Measurements from ENCODE around the gene ZDHHC17. TPM values are rescaled to one million over a fixed set of nuclear protein-coding genes. Genes with fewer than 3 reads are reported as not detected.

The ZDHHC17 gene
- total and polyA plus RNA-seq, 2 experiments from 2014 or later = 11.7 to 39.8 TPM

- Histone ChIP-seq H2AFZ (no peak overlapping the region), H3K36me3 (replicated peaks; ENCODE audit: insufficient read depth, low read depth) (no peaks in the 10 kb centered on the region), H3K9me2 (replicated peaks; ENCODE audit: insufficient read depth) (no peaks in the 10 kb centered on the region), H4K20me1 (ENCODE audit: insufficient read depth, poor library complexity, severe bottlenecking) (no peaks in the 10 kb centered on the region), H3K27ac (no peak overlapping the region), H3K9me3 (ENCODE audit: low read depth) (no peaks in the 10 kb centered on the region), H3K4me2 (no peak overlapping the region), H3K79me2 (peaks cover 15% of the 10 kb centered on the region), H3K27me3 (no peaks in the 10 kb centered on the region), H3K4me3 (no peak overlapping the region), H3K4me1 (ENCODE audit: insufficient read depth) (peaks cover 6% of the 10 kb centered on the region)
- DNase-seq (ENCODE audit: low spot score) = no peak
- TF ChIP-seq EZH2phosphoT487 (IDR thresholded peaks at IDR 0.05; ENCODE audit: low read depth, severe bottlenecking, unreplicated experiment) (no peak), EZH2 (IDR thresholded peaks at IDR 0.05; ENCODE audit: borderline replicate concordance) (no peak)
Measured at GRCh38 chr12:76881142-76881541, 117.2 kb downstream of the ZDHHC17 start.

GRCh38 chr12:76882367-76882766 is 118.5 kb downstream of the ZDHHC17 start:
- no peak overlapping the region for H3K27ac ChIP-seq
- no peaks in the 10 kb centered on the region for H4K20me1 ChIP-seq (ENCODE audit: insufficient read depth, poor library complexity, severe bottlenecking)
- no peaks in the 10 kb centered on the region for H3K27me3 ChIP-seq
- no peaks in the 10 kb centered on the region for H3K36me3 ChIP-seq (replicated peaks; ENCODE audit: insufficient read depth, low read depth)
- H3K4me1 ChIP-seq (ENCODE audit: insufficient read depth) = peaks cover 6% of the 10 kb centered on the region
- H3K4me2 ChIP-seq = no peak overlapping the region
- H2AFZ ChIP-seq = no peak overlapping the region
- no peaks in the 10 kb centered on the region for H3K9me3 ChIP-seq (ENCODE audit: low read depth)
- H3K79me2 ChIP-seq = peaks cover 3% of the 10 kb centered on the region
- DNase-seq (ENCODE audit: low spot score) = no peak
- H3K9me2 ChIP-seq (replicated peaks; ENCODE audit: insufficient read depth) = no peaks in the 10 kb centered on the region
- TF ChIP-seq CTCF (IDR thresholded peaks at IDR 0.05; ENCODE audit: poor library complexity) (no peak), EZH2phosphoT487 (IDR thresholded peaks at IDR 0.05; ENCODE audit: low read depth, severe bottlenecking, unreplicated experiment) (no peak), EZH2 (IDR thresholded peaks at IDR 0.05; ENCODE audit: borderline replicate concordance) (no peak)
- no peak overlapping the region for H3K4me3 ChIP-seq
- 46% methylated on average over 1 of the region's 1 CpG for WGBS (ENCODE audit: low lambda C conversion rate, missing lambda C conversion rate)

- 79% methylated on average over 6 of the region's 6 CpGs for WGBS (ENCODE audit: low lambda C conversion rate, missing lambda C conversion rate)
- Histone ChIP-seq H3K27me3 (no peaks in the 10 kb centered on the region), H3K9me2 (replicated peaks; ENCODE audit: insufficient read depth) (no peaks in the 10 kb centered on the region), H3K27ac (no peak overlapping the region), H3K4me1 (ENCODE audit: insufficient read depth) (peaks cover 6% of the 10 kb centered on the region), H4K20me1 (ENCODE audit: insufficient read depth, poor library complexity, severe bottlenecking) (no peaks in the 10 kb centered on the region), H2AFZ (no peak overlapping the region), H3K36me3 (replicated peaks; ENCODE audit: insufficient read depth, low read depth) (no peaks in the 10 kb centered on the region), H3K79me2 (no peaks in the 10 kb centered on the region), H3K4me3 (no peak overlapping the region), H3K4me2 (no peak overlapping the region), H3K9me3 (ENCODE audit: low read depth) (no peaks in the 10 kb centered on the region)
- TF ChIP-seq EZH2phosphoT487 (IDR thresholded peaks at IDR 0.05; ENCODE audit: low read depth, severe bottlenecking, unreplicated experiment) (no peak), CTCF (IDR thresholded peaks at IDR 0.05; ENCODE audit: poor library complexity) (no peak), EZH2 (IDR thresholded peaks at IDR 0.05; ENCODE audit: borderline replicate concordance) (no peak)
- no peak for DNase-seq (ENCODE audit: low spot score)
Measured at GRCh38 chr12:76883151-76883550, 119.2 kb downstream of the ZDHHC17 start.

GRCh38 chr12:76883811-76884210 is 119.9 kb downstream of the ZDHHC17 start:
- H3K4me2 ChIP-seq = no peak overlapping the region
- DNase-seq (ENCODE audit: low spot score) = no peak
- no peaks in the 10 kb centered on the region for H3K9me3 ChIP-seq (ENCODE audit: low read depth)
- WGBS (ENCODE audit: low lambda C conversion rate, missing lambda C conversion rate) = 79% methylated on average over 2 of the region's 2 CpGs
- no peak overlapping the region for H3K4me3 ChIP-seq
- H2AFZ ChIP-seq = no peak overlapping the region
- TF ChIP-seq EZH2 (IDR thresholded peaks at IDR 0.05; ENCODE audit: borderline replicate concordance) (no peak), EZH2phosphoT487 (IDR thresholded peaks at IDR 0.05; ENCODE audit: low read depth, severe bottlenecking, unreplicated experiment) (no peak), CTCF (IDR thresholded peaks at IDR 0.05; ENCODE audit: poor library complexity) (no peak)
- no peaks in the 10 kb centered on the region for H3K36me3 ChIP-seq (replicated peaks; ENCODE audit: insufficient read depth, low read depth)
- H3K27me3 ChIP-seq = no peaks in the 10 kb centered on the region
- H3K4me1 ChIP-seq (ENCODE audit: insufficient read depth) = peaks cover 6% of the 10 kb centered on the region
- no peaks in the 10 kb centered on the region for H3K79me2 ChIP-seq
- no peaks in the 10 kb centered on the region for H4K20me1 ChIP-seq (ENCODE audit: insufficient read depth, poor library complexity, severe bottlenecking)
- H3K9me2 ChIP-seq (replicated peaks; ENCODE audit: insufficient read depth) = no peaks in the 10 kb centered on the region
- no peak overlapping the region for H3K27ac ChIP-seq

All from hepatocyte (in vitro differentiated cells).